Natural killer cell (primary cell): ENCODE results near the gene ACTR6. TPM values are rescaled to one million over a fixed set of nuclear protein-coding genes. Genes with fewer than 3 reads are reported as not detected.

ENCODE experiments used
- ATAC-seq, 3 donors: fragments of 150-1000 bp in 2 of 3; fragments of 200-7000 bp in 1 of 3; cut with Tn5 transposase; 1 replicate in 1 of 3; 2 replicates in 2 of 3; pipeline ENCODE4 v1.10.0; 2021; ENCODE audit warnings: mild to moderate bottlenecking in 2 of 3, moderate library complexity in 2 of 3
- DNase-seq, 2 donors: peaks; one replicate each; pipeline versions ENCODE4 v3.0.0 to v3.0.0-alpha.2; 2013 to 2021; ENCODE audit warnings: mixed read lengths in 1 of 2
- H3K27ac ChIP-seq: one replicate; pipeline ENCODE4 v1.5.1; 2013; ENCODE audit warnings: mild to moderate bottlenecking, low read length
- H3K27me3 ChIP-seq: one replicate; pipeline ENCODE4 v1.6.1; 2013; ENCODE audit warnings: low read length; ENCODE audit not compliant: control insufficient read depth, insufficient read depth
- H3K36me3 ChIP-seq: one replicate; pipeline ENCODE4 v1.6.1; 2013; ENCODE audit warnings: low read length; ENCODE audit not compliant: control insufficient read depth, insufficient read depth
- H3K4me1 ChIP-seq: one replicate; pipeline ENCODE4 v1.6.1; 2013; ENCODE audit warnings: low read length; ENCODE audit not compliant: control insufficient read depth, insufficient read depth
- H3K4me3 ChIP-seq: one replicate; pipeline ENCODE4 v1.5.1; 2013; ENCODE audit warnings: low read length
- H3K9me3 ChIP-seq: one replicate; pipeline ENCODE4 v1.6.1; 2013; ENCODE audit warnings: low read length; ENCODE audit not compliant: control insufficient read depth, insufficient read depth
- H3K27ac Mint-ChIP-seq, 2 donors: one replicate each; pipeline ENCODE4 v1.8.0; 2022; ENCODE audit warnings: mild to moderate bottlenecking in 2 of 2, mixed read lengths in 2 of 2, moderate library complexity in 1 of 2
- H3K27me3 Mint-ChIP-seq, 2 donors: one replicate each; pipeline ENCODE4 v1.8.0; 2022; ENCODE audit warnings: low read depth in 2 of 2, mixed read lengths in 2 of 2
- H3K36me3 Mint-ChIP-seq: one replicate; pipeline ENCODE4 v1.8.0; 2022; ENCODE audit warnings: mixed read lengths
- H3K4me1 Mint-ChIP-seq, 2 donors: one replicate each; pipeline ENCODE4 v1.8.0; 2022; ENCODE audit warnings: mixed read lengths in 2 of 2
- H3K4me3 Mint-ChIP-seq: one replicate; pipeline ENCODE4 v1.8.0; 2022; ENCODE audit warnings: mild to moderate bottlenecking, moderate library complexity, mixed read lengths
- H3K9me3 Mint-ChIP-seq, 2 donors: one replicate each; pipeline ENCODE4 v1.8.0; 2022; ENCODE audit warnings: mixed read lengths in 2 of 2
- CTCF ChIP-seq: fragments of 200-600 bp; IDR thresholded peaks from one replicate; pipeline ENCODE4 v1.8.0; 2022; ENCODE audit warnings: antibody characterized with exemption
- WGBS: methylation state at CpG from one replicate; pipeline ENCODE4 v1.1.7; 2013; ENCODE audit warnings: missing lambda C conversion rate; ENCODE audit not compliant: insufficient coverage; 5-methylcytosine and 5-hydroxymethylcytosine counted together
- intact Hi-C: fragments of 100-400 bp; cut with micrococcal nuclease; formaldehyde crosslinking; loops from one replicate; pipeline ENCODE4 v1.14.2; 2022
- total RNA-seq, 4 donors: library from RNA; stranded (reverse); fragments of 120-200 nt in 1 of 4; gene quantifications; one replicate each; pipeline versions ENCODE4 v1.2.3 to v1.2.4, GENCODE V29; 2013 to 2022

ACTR6 gene
- total RNA-seq, 3 donors from 2014 or later (not counting 1 experiment from before 2014, with no cell fraction given) = 20.4 to 27.5 (median 20.8) TPM

- no peaks in the 10 kb centered on the region for H3K9me3 ChIP-seq
- peaks cover 12% of the 10 kb centered on the region for H3K4me1 ChIP-seq
- H3K4me3 ChIP-seq = peak overlapping the region; percentile 94
- Mint-ChIP-seq H3K9me3 (no peaks in the 10 kb centered on the region), H3K4me1 (peaks cover 21 to 41% of the 10 kb centered on the region in 2 donors), H3K36me3 (no peaks in the 10 kb centered on the region), H3K27me3 (no peaks in the 10 kb centered on the region), H3K4me3 (peak overlapping the region; percentile 99), H3K27ac (peak overlapping the region; percentile 96 to 97)
- H3K27ac ChIP-seq = peak overlapping the region; percentile 97
- intact Hi-C loops = no loop called here
- no peaks in the 10 kb centered on the region for H3K36me3 ChIP-seq
- peak in 1 of 2 donors; percentile 92 for DNase-seq
- no peak for TF ChIP-seq CTCF
- WGBS = 0% methylated on average over 4 of the region's 6 CpGs
- no peaks in the 10 kb centered on the region for H3K27me3 ChIP-seq
- peak; percentile 77 to 89 (median 77) for ATAC-seq
These were observed 65.9 kb downstream of the ACTR6 start for GRCh38 chr12:100266585-100266834.

GRCh38 chr12:100266835-100267602 is 66.4 kb downstream of the ACTR6 start, which contains the start of the genes DEPDC4 and SCYL2:
Gene DEPDC4 (minus strand): TSS chr12:100267079. CDS start chr12:100267076, 3 bp downstream.
Gene SCYL2 (plus strand): TSS chr12:100267177. CDS start chr12:100282971, 15,794 bp downstream.
- H3K4me1 ChIP-seq = peaks cover 12% of the 10 kb centered on the region
- H3K4me3 Mint-ChIP-seq = peak within 1 kb of the TSS; percentile 99
- no peaks in the 10 kb centered on the region for H3K9me3 ChIP-seq
- H3K27ac ChIP-seq = peak within 1 kb of the TSS; percentile 97
- H3K27me3 Mint-ChIP-seq = no peaks in the 10 kb centered on the region
- TF ChIP-seq CTCF = no peak
- no peaks in the 10 kb centered on the region for H3K27me3 ChIP-seq
- H3K27ac Mint-ChIP-seq = peak within 1 kb of the TSS; percentile 96 to 97
- peak within 1 kb of the TSS; percentile 94 for H3K4me3 ChIP-seq
- DNase-seq (peak; percentile 94 to 96), ATAC-seq (peak; percentile 91 to 97 (median 91))
- under 1% methylated on average over 57 of the region's 62 CpGs for WGBS
- H3K36me3 ChIP-seq = no peaks in the 10 kb centered on the region
- H3K4me1 Mint-ChIP-seq = peaks cover 25 to 44% of the 10 kb centered on the region in 2 donors
- intact Hi-C loops = loop anchor here (1.0 kb wide), 2 partner anchors 67 to 125 kb away; partner anchors contain the start of genes ACTR6 and BLTP3B
- H3K36me3 Mint-ChIP-seq = no peaks in the 10 kb centered on the region
- no peaks in the 10 kb centered on the region for H3K9me3 Mint-ChIP-seq

- H3K9me3 Mint-ChIP-seq = no peaks in the 10 kb centered on the region
- DNase-seq (peak in 1 of 2 donors; percentile 52), ATAC-seq (no peak)
- Histone ChIP-seq H3K9me3 (no peaks in the 10 kb centered on the region), H3K27ac (peak overlapping the region; percentile 97), H3K27me3 (no peaks in the 10 kb centered on the region), H3K36me3 (no peaks in the 10 kb centered on the region), H3K4me3 (peak overlapping the region; percentile 94), H3K4me1 (peaks cover 12% of the 10 kb centered on the region)
- intact Hi-C loops = loop anchor here (1.0 kb wide), 2 partner anchors 67 to 125 kb away; partner anchors contain the start of genes ACTR6 and BLTP3B
- H3K36me3 Mint-ChIP-seq = no peaks in the 10 kb centered on the region
- TF ChIP-seq CTCF = no peak
- H3K27me3 Mint-ChIP-seq = no peaks in the 10 kb centered on the region
- peak overlapping the region; percentile 99 for H3K4me3 Mint-ChIP-seq
- 2% methylated on average over 33 of the region's 33 CpGs for WGBS
- H3K27ac Mint-ChIP-seq = peak overlapping the region; percentile 96 to 97
- peaks cover 25 to 44% of the 10 kb centered on the region in 2 donors for H3K4me1 Mint-ChIP-seq
These were observed 67.1 kb downstream of the ACTR6 start for GRCh38 chr12:100267603-100268281.
